GM18517 (cell line): ENCODE measurements around the gene VPS35L.

Source experiments
- ATAC-seq: cut with Tn5 transposase; IDR thresholded peaks from one replicate; pipeline ENCODE4 v1.9.1; 2021; ENCODE audit warnings: mild to moderate bottlenecking, moderate library complexity; ENCODE audit not compliant: unreplicated experiment

Gene VPS35L

DNA sequence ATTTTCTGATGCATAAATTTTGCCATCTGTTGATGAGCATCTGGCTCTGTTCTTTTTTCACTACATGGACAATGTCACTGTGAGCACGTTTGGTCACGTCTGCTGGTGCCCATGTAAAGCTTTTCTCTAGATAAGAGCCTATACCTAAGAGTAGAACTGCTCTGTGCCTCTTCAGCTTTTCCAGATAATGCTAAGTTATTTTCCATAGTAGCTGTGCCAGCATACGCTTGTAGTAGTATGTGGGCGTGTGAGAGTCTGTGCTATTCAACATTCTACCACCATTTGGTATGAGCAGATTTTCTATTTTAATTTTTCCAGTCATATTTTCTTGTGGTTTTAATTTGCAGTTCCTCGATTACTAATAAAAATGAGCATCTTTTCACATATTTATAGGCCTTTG lies 33.2 kb downstream of the VPS35L start:
- no peak for ATAC-seq

DNA sequence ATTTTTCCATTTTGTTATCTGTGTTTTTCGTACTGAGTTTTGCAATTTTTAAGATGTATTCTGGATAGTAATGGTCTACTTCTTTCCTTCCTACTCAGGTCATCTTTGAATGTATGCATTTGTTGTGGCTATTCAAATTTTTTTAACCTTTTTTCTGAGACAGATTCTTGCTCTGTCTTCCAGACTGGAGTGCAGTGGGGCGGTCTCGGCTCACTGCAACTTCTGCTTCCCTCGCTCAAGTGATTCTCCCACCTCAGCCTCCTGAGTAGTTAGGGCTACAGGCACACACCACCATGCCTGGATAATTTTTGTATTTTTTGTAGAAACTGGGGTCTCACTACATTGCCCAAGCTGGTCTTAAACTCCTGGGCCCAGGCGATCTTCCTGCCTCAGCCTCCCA lies 33.6 kb downstream of the VPS35L start:
- no peak for ATAC-seq

DNA sequence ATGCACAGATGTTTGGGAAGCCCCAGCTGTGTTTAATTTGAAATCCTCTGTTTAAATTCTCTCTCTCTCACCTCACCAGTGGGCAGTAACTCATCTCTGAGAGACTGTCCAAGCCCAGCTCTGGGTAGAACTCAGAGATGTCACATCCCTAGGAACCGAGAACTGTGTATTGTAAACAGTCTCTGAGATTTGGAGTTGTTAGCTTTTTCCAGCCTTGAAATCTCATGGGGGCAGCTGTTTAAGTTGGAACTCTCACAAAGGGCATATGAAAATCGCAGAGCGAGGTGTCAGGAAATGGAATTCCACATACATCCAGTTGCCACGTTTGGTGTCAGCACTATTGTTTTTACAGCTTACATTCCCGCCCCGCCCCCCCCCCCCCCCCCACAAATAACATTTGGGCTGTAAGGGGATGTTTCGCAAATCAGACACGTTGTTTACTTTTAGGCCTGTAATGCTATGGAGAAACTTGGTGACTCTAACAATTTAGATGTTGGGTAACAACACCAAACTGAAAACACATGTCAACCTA lies 34.3 kb downstream of the VPS35L start:
- no peak for ATAC-seq

DNA sequence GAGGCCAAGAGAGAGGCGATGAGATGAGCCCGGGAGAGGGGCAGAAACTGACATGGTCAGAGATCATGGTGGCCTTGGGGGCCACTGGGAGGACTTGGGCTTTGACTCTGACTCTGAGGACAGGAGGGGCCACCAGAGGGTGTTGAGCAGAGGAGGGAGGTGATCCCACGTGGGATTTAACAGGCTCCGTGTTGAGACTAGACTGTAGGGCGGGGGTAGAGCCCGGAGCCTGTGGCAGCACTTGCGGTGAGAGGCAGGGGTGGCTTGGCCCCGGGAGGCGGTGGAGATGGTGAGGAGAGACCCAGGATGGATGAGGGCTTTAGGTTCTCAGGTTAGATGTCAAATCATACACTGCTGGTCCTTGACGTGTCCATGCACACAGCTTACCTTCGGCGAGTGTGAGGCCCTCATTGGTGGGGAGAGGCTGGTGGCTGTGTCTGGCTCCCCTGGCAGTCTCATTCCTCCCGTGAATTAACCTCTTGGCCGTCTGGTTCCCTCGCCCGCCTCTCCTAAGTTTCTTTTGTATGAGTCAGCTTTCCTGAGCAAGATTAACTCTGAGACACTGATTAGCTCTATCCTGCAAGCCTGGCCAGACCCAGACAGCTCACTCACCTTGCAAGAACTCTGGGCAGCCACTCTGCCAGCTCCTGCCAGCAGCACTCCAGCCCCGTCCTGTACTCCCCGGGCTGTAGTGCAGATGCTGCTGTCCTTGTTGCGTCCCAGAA lies 39.7 kb downstream of the VPS35L start:
- ATAC-seq: no peak

DNA sequence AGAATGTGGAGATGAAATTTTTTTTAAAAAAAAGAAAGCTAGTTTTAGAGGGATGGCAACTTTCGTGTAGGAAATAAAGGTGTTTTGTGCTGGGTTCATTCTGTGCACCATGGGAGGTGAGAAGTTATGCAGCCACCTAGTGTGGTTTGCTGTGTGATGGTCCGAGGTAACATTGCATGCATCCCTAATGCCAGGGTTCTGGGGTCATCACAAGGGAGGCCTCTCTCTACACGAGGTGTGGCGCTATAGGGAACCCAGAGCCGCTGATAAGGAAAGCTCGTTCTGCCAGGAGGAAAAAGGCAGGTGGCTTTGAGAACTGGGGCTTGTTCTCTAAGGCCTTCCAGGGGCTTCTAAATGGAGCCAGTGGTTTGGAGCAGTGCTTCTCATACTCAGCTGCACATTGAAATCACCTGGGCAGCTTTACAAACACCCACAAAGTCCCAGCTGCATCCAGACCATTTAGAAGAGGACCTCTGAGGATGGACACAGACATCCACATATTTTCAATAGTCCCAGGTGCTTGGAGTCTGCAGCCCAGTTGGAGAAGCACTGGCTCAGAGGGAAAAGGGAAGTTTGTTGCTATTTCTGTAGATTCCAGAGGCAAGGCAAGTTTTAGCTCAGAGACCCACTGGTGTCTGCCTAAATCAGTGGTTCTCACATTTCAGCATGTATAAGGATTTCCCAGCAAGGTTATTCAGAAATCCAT lies 43.5 kb downstream of the VPS35L start:
- no peak for ATAC-seq

DNA sequence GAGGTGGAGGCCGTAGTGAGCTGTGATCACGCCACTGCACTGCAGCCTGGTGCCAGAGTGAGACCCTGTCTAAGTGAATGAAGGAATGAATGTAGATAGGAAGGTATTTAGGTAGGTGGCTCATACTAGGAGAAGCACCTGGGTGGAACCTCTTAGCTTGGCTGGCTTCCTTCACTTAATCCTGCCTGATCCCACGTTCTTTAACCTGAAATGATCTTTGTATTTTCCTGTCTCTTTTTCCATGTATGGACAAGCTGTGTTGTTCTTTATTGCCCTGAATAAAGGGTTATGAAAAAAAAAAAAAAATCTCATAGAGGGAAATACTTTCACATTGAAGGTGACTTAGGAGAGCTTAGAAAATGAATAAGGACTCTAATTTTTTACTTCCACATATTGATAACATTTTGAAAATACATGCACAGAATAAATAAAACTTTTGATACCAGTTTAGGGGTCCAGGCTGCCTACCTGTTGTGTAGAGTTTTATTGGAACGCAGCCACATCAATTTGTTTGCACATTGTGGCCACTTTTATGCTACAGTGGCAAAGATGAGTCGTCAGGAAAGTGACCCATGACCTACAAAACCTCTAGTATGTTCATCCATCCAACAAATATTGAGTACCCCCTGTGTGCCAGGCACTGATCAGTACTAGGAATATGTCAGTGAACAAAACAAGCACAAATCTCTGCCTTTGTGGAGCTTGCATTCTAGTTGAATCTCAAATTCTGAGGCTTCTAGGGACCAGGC lies 44.6 kb downstream of the VPS35L start:
- ATAC-seq: no peak

DNA sequence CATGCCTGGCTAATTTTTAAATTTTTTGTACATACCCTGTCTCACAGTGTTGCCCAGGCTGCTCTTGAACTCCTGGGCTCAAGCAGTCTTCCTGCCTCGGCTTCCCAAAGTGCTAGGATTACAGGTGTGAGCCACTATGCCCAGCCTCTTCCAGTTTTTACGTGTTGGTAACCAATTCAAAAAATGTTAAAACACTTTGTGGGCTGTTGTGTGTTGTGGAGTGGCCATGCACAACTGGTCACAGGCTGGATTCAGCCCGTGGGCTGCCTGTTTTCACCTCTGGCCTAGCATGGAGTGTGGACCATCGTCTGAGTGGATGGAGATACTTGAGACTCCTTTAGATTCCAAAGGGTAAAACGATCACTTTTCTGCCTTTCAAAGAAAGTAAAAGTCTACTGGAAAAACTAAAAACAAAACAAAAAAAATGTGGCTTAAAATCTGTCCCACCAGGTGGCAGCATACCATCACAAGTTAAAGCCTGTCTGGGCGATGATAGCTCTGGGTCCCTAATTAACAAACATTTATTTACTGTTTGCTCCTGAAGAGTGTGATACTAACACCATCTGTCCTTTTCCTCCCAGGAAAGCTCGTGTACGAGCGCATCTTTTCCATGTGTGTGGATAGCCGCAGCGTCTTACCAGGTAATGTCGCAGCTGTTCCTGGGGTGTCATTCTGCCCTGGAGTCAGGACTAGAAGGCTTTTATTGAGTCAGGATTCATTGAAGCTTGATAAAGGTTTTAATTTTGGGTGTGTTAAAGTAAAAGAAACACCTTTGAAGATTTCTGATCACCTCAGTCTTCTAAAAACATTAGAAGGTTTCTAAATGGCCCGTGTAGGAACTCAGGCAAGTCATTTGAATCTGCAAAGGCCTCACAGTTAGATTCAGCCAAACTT lies 45.8 kb downstream of the VPS35L start:
- no peak for ATAC-seq

DNA sequence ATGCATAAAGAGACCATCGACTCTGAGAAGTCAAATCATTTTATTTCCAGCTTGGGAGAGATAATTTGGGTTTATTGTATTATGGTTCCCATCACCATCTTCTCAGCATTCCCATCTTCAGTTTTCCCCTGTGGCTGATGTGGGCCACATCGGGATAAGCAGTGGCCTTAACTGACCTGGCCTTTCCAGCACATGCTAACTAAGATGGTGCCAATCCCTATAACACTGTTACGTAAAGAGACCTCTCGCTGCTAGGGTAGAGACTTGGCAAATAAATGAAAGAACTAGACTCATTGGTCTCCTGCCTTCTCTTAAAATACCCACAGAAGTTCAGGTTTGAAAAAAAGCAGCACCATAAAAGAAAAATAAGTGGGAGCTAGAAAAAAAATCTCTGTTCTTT lies 49.4 kb downstream of the VPS35L start:
- ATAC-seq: no peak

DNA sequence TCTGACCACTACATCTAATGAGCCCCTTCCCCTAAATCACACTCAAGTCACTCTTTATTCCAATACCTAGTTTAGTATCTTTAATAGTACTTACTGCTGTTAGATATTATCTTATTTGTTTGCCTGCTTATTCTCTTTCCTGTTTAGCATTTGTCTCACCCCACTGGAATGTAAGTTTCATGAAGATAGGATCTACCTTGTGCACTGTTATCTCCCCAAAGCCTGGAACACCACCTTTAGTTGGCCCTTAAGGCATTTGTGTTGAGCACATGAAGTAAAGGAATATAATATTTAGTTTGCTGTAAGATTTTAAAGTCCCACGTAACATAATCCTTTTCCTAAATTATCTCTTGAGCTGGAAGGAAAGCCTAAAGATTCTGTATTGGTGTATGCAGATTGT lies 50.2 kb downstream of the VPS35L start:
- no peak for ATAC-seq

DNA sequence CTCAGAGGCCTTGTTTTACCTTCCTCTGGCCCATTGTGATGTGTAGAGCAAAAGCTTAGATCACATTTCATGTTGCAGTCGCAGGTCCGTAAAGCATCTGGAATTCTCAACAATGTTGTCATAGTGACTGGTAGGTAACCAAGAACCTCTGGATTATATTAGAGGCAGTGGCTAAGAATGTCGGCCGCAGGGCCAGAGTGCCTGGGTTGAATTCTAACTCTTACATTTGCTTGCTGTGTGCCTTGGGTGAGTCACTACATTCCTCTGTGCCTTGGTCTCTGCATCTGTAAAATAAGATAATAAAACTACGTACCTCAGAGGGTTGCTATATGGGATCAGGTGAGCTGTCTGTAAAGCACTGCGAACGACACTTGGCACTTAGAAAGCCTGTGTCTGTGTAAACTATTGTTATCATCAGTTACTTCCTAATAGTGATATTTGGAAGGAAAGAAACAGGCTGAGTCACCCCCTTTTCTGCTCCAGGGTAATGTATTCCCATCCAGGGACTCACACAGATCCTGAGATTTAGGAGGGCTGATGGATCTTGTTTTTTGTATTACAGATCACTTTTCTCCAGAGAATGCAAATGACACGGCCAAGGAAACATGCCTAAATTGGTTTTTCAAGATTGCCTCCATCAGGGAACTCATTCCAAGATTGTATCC lies 52.2 kb downstream of the VPS35L start:
- no peak for ATAC-seq

DNA sequence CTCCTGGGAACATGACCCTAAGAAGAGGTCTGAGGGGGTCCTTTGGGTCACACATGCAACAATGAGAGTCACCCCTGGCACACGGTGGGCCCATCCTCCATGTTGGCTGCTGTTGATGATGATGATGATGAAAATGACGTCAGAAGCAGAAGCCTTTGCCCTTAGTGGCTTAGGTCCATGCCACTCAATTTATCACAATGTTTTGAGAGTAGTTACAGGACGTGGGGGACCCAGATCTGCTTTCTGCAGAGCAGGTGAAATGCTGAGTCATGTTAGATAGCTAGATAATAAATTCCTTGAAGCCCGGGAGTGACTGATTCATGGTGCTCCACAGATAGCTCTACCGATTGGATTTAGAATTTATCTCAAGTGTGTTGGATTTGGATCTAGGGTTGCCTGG lies 53.9 kb downstream of the VPS35L start:
- ATAC-seq: no peak

DNA sequence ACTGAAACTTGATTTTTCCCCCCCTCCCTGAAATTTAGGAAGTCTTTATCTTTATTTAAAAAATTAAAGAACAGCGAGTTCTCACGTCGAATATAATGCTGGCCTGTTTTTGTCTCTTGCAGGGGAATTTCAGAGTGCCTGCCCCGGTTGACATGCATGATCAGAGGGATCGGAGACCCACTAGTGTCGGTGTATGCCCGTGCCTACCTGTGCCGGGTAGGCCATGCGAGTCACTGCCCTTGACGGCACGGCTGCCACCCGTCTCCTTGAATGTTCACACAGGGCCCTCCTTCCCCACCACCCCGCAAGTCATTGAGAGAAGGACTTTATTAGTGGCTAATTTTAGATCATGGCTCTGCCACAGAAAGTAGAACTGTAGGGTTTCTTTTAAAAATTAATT lies 54.7 kb downstream of the VPS35L start:
- no peak for ATAC-seq

DNA sequence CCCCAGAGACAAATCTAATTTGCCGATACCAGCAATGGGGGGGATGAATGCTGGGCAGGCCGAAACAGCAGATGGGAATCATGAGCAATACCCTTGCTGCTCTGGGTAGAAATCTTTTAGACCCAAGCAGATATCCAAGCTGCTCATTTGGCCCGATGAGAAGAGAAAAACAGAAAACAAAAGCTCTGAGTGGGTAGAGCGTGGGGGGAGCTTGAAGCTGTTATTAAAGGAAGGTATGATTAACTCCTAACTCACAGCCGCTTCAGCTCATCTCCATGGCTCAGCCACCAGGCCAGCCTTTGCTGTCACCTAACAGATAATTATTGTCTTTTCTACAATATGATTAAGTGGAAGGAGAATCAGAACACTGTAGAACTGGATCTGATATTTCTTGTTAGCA lies 58.3 kb downstream of the VPS35L start:
- no peak for ATAC-seq

DNA sequence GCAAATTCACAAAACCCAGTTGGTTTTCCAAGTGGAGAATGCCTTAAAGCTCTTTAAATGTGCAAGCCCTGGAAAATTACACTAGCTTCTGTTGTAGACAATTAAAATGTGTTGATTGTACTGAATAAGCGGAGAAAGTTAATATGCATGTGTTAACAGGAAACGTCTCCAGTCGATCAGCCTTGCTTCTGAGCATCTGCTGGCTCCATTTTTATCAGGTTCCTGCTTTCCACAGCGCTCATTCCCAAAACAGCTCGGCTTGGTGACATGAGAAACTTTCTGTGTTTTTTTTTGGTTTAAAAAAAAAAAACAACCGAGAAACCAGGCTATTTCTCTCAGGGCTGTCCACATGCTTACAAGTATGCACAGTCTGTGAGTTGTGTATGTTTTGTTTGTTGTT lies 60.7 kb downstream of the VPS35L start:
- ATAC-seq: no peak

DNA sequence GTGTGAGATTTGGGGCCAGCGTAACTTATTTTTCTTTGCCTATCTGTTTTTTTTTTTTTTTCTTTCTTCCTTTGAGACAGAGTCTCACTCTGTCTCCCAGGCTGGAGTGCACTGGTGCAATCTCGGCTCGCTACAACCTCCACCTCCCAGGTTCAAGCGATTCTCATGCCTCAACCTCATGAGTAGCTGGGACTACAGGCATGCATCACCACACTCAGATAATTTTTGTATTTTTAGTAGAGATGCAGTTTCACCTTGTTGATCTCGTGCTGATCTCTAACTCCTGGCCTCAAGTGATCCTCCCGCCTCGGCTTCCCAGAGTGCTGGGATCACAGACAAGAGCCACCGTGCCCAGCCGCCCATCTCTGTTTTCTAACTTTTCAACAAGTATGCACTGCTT lies 63.4 kb downstream of the VPS35L start:
- no peak for ATAC-seq

DNA sequence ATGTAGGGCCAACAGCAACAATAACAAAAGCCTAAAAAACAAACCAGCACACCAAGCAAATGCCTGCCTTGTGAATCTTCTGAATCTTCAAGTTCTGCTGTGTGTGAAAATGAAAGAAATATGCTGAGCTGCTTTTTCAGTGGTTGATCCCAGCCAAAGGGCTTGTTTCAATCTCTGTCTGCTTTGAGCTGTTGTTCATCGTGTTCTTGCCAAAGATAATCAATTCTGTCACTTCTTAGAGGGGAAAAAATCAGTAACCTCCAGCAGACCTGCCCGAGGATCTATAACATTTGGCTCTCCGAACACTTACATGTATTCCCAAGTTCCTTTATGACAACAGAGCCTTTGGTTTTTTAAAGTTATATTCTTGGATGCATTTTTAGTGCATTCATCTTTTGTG lies 65.9 kb downstream of the VPS35L start:
- no peak for ATAC-seq

DNA sequence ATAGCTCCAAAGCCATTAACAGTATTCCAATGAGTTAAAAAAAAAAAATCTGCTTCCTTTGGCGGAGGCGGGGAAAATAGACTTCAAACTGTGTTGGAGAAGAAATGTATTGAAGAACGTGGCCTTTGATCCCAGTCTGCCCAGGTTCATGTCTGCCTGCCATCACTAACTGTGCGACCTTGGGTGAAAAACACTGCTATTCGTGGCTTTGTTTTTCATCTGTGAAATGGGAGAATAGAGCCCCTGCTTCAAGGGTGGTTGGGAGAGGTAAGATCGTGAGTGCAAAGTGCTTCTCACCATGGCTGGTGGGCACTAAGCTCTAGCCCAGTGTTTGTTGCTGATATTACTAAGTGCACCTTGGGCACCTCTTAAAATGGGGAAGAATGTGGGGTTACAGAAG lies 69.5 kb downstream of the VPS35L start:
- no peak for ATAC-seq

DNA sequence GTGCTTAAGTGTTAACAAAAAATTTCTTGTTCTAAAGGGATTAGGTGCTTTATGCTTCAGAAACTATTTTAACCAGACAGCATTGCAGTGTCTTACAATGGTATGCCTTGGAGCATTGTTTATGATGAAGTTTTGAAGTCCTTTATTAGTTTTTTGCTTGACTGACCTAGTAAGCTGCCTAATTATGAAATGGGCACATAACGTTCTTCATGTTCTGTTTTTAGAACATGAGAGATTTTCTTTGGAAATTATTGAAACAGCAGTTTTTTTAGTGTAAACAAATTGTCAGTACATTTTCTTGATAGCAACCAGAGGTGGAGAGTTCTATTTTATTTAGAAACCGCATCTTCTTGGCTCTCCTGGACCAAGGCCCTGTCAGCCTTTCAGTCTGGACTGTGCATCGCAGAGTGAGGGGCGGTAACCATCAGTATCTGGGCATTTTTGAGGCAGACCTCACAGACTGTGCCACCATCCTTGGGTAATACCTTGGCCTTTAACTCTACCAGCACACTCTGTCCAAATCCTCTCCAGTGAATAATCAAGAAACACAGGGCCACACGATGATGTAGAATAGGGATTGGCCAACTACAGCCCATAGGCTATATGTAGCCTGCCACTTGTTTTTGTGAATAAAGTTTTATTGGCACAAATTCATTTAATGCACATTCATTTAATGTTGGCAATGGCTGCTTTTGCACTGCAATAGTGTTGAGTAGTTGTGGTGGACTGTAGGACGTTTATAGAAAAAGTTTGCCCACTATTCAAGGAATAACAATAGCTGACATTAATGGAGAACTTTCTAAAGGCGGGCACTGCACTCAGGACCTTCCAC lies 81.1 kb downstream of the VPS35L start:
- ATAC-seq: no peak

DNA sequence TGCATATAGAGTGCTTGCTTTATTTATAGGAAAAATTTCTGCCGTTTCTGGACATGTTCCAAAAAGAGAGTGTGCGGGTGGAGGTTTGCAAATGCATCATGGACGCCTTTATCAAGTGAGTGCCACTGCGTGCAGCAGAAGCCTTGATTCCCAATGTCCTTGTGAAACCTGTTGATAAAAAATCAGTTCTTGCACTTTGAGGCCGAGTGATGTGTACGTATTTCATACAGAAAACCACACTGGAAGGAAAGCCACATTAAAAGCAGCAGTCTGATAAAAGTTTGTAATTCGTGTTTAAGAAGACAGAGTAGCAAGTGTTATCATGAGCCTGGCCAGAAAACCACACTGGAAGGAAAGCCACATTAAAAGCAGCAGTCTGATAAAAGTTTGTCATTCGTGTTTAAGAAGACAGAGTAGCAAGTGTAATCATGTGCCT lies 84.5 kb downstream of the VPS35L start:
- no peak for ATAC-seq
